Erythroblast (primary cell): ENCODE data around the gene PROKR1.

ENCODE experiments used
- DNase-seq, 2 experiments: peaks; one replicate each; lab custom pipeline; 2025; lab: John Stamatoyannopoulos, UW
- GATA1 ChIP-seq: IDR thresholded peaks from 2 replicates; pipeline ENCODE4 v1.6.1; 2011; ENCODE audit warnings: low read depth, mild to moderate bottlenecking, control low read depth, low read length, moderate library complexity
- POLR2A ChIP-seq: IDR thresholded peaks from 2 replicates; pipeline ENCODE4 v1.6.1; 2011; ENCODE audit warnings: mild to moderate bottlenecking, low read length

Gene PROKR1

DNA sequence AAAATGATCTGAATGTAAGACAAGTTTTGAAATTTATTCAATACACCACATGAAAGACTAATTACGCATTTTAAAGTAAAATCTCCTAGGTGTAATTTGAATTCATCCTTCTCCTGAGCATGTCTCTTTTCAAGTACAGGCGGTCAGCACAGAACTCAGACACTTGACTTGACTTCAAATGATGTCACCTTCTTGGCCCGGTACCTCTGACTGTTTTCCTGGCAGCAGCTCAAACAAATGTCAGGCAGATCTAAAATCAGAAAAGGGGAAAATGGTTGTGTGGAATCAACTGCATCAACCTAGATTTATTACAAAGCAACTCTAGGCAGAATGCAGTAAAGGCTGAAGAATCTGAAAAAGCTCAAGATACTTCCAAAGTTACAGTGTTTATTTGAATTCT, 11.4 kb upstream of the PROKR1 start:
- TF ChIP-seq POLR2A: no peak
- no peak for DNase-seq

DNA sequence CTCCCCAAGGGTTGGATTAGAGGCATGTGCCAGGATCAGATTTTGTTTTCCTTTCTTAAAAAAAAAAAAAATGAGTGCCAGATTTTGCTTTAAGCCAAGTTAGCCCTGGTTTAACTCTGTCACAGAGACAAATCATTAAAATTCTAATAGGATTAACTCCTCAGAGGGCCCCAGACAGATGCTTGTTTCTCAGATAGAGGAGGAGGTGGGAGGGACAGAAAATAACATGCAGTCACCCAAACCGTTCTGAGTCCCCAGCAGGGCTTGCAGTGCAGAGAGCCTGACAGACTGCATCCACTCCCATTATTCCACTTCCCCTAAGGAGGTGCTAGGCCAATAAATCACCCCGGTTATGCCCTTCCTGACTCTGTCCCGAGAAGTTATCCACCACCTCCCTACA, 6.3 kb upstream of the PROKR1 start:
- TF ChIP-seq POLR2A: no peak
- no peak for TF ChIP-seq GATA1

DNA sequence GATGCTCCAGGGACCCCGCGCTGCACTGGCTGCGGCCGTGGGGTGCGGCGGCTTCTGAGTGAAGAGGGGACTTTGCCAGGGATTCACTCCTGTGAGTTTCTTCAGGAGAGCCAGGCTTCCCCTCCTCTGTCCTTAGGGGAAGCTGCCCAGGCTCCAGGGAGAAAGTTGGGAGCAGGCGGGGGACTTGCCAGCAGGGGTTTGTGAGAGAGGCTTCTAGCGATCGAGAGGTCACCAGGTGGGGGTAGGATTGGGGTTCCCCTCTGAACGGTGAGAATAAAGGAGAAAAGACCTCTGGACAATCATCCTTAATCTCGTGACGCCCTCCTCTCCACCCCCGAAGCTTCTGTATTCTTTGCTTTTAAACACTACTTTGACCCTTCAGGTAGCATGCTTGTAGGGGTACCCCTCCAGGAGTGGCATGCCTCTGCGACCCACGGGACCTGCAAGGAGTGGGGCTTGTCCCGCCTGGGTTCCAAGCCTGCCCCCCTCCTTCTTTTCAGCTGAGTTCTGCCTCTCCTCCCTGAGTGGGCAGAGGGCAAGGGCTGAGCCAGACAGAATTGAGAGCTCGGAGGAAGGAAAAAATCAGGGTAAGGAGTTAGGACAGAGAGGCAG, 601 bp downstream of the PROKR1 start:
- TF ChIP-seq GATA1 (no peak), POLR2A (no peak)
- no peak for DNase-seq

More for the DNA sequence above, 6.3 kb upstream of the PROKR1 start:
- DNase-seq: no peak

DNA sequence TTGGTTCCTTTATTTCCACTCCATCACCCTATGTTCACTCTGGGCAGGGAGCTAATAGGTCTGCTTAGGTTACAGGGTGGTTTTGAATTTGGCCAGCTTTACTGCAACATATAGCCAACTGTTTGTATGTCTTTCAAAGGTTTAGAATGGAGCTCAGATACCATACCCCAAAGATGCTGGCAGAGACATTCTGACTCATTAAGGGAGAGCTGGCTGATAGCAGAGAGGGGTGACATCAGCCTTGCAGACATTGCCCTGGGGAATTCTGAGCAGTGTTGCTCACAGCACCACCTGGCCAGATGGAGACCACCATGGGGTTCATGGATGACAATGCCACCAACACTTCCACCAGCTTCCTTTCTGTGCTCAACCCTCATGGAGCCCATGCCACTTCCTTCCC, 2.1 kb downstream of the PROKR1 start:
- TF ChIP-seq GATA1: no peak

DNA sequence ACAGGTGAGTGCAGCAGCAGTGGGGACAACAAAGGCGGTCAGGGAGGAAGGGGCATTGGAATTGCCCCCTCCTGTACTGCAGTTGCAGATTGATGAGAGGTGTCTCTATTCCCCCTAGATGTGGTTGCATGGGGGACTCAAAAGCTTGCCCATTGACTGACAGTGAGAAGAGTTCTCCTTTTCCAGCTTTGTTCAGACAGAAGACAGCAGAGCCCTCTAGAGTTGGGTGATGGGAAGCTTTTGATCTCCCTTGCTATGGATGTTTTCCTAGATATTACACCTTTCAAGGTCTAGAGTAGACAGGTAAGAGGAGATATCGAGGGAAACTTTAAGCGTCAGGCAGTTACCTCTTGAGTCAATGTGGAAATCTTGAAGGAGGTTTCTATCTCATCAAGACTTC, 2.9 kb downstream of the PROKR1 start:
- TF ChIP-seq GATA1: no peak
- TF ChIP-seq POLR2A: no peak
- peak in 1 of 2 experiments; percentile 11 for DNase-seq

More for the DNA sequence above, 2.1 kb downstream of the PROKR1 start:
- DNase-seq: peak in 1 of 2 experiments; percentile 11

DNA sequence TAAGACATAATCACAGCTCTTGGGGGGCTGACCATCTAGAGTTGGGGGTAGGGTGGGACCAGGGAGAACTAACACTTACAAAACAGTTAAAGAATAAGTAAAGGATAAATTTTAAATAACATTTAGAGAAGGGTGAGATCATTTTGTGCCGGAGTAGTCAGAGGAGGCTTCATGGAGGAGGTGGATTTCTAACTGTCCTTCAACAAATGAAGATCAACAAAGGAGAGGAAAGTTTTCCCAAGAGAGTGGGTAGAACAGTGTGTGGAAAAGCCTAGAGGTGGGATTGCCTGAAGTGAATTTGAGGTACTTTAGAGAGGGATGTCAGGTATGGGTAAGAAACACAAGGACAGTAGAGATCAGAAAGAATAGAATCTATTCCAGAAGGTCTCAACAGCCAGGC, 7.3 kb downstream of the PROKR1 start:
- no peak for DNase-seq
- TF ChIP-seq GATA1 (no peak), POLR2A (no peak)

DNA sequence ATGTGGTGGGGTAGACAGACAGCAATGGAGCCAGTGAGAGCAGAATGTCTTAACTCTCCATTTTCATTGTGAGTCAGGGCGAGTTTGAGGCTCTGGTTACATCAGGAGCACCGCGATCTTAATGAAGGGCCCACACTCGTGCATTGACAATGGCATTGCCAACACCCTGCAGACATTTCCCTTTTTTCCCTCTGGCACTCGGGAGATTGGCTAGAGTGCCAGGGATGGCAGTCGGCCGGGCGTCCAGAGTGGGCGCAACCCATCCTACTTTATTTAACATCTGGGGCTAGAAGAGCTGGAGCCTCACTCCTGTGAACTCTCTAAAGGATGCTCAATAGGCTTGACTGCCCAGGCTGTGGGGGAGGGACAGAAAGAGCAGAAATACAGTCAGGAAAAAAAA, 9.7 kb downstream of the PROKR1 start:
- TF ChIP-seq GATA1: no peak
- no peak for TF ChIP-seq POLR2A
- DNase-seq: no peak

DNA sequence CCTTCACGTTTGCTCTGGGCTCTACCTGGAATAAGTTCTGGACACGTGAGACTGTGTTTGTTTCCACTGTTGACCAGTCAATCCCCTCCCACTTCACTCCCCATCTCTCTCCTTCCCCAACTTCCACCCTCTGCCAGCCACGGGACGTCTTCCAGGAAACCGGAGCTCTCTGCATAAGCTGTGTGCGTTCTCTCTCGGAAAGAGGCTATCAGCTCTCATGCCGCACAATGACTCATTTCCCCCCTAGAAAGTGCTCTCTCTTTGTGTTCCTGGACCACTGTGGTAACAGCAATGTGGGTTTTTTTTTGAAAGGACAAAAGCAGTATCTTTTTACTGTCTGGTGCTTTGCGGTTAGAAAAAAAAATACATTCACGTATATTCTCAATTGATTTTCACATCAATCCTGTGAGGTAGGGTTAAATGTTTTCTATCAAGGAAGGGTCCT, 10.2 kb downstream of the PROKR1 start:
- TF ChIP-seq GATA1 (no peak), POLR2A (no peak)
- DNase-seq: no peak

DNA sequence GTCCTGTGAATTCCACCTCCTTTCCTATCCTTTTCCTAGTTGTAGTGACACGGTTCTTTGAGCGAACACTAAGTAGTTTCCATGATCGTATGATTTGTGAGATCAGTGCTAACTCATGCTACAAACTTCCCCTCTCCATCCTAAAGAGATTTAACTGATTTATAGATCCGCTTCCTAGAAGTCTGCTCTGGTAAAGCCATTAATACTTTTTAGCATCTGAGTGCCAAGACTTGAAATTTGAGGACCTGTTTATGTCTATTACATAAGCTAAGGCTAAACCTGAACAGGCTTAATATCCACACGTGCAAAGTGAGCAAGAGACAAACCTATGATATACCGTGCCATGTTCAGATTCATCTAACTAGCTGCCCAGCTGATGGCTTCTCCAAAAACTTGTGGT, 14.9 kb downstream of the PROKR1 start:
- DNase-seq: no peak
- TF ChIP-seq GATA1 (no peak), POLR2A (no peak)

DNA sequence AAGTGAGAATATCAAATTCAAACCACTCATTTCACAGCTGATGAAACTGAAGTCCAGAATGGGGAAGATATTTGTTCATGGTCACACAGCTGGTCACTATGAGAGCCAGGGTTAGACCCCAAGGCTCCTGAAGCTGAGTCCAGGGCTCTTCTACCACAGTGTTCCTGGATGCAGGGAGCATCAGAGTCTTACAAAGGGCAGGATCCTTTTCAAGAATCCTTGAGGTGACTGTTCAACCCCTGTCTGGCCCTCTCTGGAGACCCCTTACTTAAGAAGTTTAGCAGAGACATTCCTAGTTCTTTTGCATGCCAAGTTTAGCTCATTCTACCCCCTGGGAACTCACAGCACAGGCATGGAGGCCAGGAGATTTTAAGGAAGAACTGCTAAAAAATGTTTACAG, 15.7 kb downstream of the PROKR1 start:
- DNase-seq: no peak
- no peak for TF ChIP-seq GATA1
- TF ChIP-seq POLR2A: no peak

DNA sequence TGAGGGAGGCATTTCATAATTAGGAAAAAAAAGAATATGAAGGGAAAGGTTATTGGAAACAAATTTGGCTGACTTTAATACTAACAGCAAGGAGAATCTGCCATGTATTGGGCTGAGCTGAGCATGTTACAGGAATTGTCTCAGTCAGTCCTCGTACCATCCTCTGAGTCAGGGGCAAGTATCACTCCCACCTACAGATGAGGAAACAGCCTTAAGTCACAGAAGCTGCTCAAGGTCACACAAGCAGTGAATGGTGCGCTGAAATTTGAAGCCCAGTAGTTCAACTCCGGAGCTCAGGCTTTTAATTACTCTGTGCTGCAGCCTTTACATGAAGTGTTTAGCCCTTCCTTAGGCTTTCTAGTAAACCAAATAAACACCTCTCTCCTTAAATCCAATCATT, 17.3 kb downstream of the PROKR1 start:
- no peak for TF ChIP-seq GATA1
- no peak for TF ChIP-seq POLR2A
- DNase-seq: no peak

DNA sequence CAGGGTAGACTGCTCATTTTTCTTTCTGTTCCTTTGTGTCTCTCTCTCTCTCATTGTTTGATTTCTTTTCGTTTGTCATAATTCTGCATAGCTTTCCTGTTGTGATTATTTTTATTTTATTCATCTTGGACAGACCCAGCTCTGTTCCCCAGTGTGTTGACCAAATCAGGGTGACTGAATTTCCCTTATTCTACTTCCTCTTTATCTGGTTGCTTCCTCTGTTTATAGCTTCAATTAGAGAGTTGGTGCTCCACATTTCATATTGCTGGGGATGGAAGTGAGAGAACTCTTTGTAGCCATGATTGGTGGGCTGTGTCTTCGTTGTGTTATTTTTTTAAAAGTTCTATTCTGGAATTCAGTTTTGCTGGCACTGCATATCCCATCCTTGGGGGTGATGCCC, 19.1 kb downstream of the PROKR1 start:
- TF ChIP-seq GATA1 (no peak), POLR2A (no peak)
- no peak for DNase-seq

DNA sequence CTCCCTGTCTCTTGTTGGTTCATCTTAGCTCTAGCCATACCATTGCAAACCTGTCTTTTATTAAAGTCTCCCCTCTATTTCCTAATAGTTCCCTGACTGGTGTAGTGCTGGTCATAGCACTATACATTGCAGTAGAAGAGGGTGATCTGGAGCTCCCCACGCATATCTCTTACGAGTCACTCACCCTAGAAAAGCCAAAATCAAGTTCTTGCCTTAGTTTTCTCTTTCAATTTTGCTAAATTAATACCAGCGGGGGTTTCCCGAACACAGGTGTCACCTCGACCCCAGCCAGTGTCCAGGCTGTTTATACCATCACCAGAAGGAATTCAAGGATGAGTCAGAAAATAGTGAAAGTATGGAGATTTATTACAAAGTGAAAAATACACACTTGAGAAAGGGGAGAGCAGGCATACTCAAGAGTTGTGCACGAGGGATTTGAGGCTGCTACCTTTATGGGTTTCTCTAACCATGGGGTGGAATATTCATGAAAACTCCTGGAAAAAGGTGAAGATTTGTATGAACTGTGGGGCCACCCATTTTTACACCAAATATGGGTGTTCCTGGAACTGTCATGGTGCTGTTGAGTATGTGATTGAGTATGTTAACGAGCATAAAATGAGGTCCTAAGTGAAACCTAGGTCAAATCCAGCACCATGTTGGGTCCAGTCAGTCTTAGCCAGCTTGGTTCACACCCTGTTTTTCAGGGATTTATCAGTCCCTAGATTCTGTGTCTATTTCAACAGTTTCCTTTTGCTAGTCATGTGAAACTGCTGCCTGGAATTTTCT, 20.2 kb downstream of the PROKR1 start:
- TF ChIP-seq GATA1 (no peak), POLR2A (no peak)
- DNase-seq: no peak

DNA sequence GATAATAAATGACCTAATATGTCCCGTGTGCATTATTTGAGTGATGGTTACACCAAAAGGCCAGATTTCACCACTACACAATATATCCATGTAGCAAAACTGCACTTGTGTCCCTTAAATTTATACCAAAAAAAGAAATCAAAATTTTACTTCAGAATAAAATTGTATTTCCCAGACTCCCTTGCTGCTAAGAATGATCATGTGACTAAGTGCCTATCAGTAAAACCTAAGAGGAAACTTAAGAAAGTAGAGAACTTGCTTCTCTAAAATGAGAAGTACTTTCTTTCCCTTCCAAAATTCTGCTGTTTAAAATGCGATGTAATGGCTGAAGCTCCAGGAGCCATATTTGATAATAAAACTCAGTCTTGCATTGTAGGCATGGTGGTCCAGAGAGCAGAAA, 24.0 kb downstream of the PROKR1 start:
- TF ChIP-seq GATA1 (no peak), POLR2A (no peak)
- no peak for DNase-seq

DNA sequence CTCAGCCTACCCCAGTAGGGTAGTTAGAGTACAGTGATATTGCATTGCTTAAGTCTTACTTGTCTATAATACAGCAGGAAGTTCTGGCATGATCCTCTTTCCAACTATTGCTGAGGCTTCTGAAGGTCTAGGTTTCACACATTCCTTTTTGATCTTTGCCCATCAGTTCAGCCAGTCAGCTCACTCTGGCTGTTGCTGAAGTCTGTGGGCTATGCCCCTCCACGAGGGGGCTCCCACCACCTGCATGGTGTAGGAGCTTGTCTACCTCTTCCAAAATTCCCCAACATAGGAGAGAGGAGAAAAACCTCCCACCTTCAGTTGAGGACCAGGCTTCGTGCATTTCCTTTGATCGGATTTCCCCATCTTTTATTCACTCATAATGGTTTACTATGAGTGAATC, 26.3 kb downstream of the PROKR1 start:
- DNase-seq: no peak
- TF ChIP-seq GATA1 (no peak), POLR2A (no peak)
